ENCODE results near the gene ANAPC10. TPM values are rescaled to one million over a fixed set of nuclear protein-coding genes. Genes with fewer than 3 reads are reported as not detected.

ANAPC10 gene
- total RNA-seq, 3 donors from 2014 or later, result 12.6 to 14.7 (median 13.5) TPM

DNA sequence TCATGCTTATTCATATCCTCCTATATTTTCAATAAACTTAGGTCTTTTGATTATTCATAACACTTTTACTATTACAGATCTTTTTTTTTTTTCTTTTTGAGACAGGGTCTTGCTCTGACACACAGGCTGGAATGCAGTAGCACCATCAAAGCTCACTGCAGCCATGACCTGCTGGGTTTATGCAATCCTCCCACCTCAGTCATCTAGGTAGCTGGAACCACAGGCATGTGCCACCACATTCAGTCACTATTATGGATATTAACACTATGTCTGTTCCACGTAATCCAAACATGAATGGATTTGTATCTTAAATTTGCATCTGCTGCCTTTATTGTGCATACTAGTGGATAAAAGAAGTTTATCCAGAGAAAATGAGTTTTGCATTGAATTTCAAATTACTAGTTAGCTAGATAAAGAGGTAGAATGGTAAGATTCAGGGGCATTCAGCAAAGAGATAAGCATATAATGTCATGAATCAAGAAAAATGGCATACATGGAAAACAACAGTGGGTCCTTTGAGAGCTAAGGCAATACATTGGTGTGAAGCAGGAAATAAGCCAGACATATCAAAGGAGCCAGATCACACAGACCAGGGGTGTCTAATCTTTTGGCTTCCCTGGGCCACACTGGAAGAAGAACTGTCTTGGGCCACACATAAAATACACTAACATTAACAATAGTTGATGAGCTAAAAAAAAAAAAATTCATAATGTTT is 13.9 kb downstream of the ANAPC10 start:
- H3K4me1 ChIP-seq (ENCODE audit: low read depth), result no peaks in the 10 kb centered on the region
- no peaks in the 10 kb centered on the region for H3K36me3 ChIP-seq (ENCODE audit: low read depth)
- no peak for DNase-seq
- no peak overlapping the region for H3K4me3 ChIP-seq
- intact Hi-C loops (cut with DNase I, micrococcal nuclease), result no loop called here
- no peaks in the 10 kb centered on the region for H3K9me3 ChIP-seq
- TF ChIP-seq, protein P1, sequence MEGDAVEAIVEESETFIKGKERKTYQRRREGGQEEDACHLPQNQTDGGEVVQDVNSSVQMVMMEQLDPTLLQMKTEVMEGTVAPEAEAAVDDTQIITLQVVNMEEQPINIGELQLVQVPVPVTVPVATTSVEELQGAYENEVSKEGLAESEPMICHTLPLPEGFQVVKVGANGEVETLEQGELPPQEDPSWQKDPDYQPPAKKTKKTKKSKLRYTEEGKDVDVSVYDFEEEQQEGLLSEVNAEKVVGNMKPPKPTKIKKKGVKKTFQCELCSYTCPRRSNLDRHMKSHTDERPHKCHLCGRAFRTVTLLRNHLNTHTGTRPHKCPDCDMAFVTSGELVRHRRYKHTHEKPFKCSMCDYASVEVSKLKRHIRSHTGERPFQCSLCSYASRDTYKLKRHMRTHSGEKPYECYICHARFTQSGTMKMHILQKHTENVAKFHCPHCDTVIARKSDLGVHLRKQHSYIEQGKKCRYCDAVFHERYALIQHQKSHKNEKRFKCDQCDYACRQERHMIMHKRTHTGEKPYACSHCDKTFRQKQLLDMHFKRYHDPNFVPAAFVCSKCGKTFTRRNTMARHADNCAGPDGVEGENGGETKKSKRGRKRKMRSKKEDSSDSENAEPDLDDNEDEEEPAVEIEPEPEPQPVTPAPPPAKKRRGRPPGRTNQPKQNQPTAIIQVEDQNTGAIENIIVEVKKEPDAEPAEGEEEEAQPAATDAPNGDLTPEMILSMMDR (IDR thresholded peaks at IDR 0.05), result no peak
- no peak for ATAC-seq

DNA sequence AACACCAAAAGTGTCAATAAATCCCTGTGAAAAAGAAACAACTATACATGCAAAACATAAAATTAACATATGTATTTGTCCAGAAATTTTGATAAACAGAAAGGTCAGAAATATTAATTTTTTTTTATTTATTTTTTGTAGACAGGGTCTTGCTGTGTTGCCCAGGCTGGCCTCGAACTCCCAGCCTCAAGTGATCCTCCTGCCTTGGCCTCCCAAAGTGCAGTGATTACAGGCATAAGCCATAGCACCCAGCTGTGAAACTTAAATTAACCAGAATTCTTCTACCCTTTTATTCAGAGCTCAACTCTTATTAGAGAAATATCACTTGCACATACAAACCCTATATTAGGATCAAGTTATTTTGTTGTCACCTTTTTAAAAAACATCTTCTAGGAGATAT is 16.2 kb downstream of the ANAPC10 start:
- intact Hi-C loops (cut with DNase I, micrococcal nuclease), result no loop called here

DNA sequence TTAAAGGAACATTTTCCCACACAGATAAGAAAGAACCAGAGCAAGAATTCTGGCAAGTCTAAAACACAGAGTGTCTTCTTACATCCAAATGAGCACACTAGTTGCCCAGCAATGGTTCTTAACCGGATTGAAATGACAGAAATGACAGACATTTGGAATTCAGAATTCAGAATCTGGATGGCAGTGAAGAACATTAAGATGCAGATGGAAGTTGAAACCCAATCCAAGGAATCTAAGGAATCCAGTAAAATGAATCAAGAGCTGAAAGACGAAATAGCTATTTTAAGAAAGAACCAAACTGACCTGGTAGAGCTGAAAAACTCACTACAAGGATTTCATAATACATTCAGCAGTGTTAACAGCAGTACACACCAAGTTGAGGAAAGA is 21.5 kb downstream of the ANAPC10 start:
- intact Hi-C loops (cut with DNase I, micrococcal nuclease), result no loop called here
- H3K36me3 ChIP-seq (ENCODE audit: low read depth), result no peaks in the 10 kb centered on the region
- no peaks in the 10 kb centered on the region for H3K4me1 ChIP-seq (ENCODE audit: low read depth)
- ATAC-seq, result no peak
- TF ChIP-seq, protein P1 (IDR thresholded peaks at IDR 0.05), result no peak
- H3K4me3 ChIP-seq, result no peak overlapping the region
- peaks cover 2% of the 10 kb centered on the region for H3K9me3 ChIP-seq
- no peak for DNase-seq

More for the DNA sequence above, 16.2 kb downstream of the ANAPC10 start:
- Histone ChIP-seq H3K9me3 (peaks cover 2% of the 10 kb centered on the region), H3K36me3 (ENCODE audit: low read depth) (no peaks in the 10 kb centered on the region), H3K4me3 (no peak overlapping the region), H3K4me1 (ENCODE audit: low read depth) (no peaks in the 10 kb centered on the region)
- no peak for ATAC-seq
- no peak for DNase-seq
- TF ChIP-seq, protein P1 (IDR thresholded peaks at IDR 0.05), result no peak

DNA sequence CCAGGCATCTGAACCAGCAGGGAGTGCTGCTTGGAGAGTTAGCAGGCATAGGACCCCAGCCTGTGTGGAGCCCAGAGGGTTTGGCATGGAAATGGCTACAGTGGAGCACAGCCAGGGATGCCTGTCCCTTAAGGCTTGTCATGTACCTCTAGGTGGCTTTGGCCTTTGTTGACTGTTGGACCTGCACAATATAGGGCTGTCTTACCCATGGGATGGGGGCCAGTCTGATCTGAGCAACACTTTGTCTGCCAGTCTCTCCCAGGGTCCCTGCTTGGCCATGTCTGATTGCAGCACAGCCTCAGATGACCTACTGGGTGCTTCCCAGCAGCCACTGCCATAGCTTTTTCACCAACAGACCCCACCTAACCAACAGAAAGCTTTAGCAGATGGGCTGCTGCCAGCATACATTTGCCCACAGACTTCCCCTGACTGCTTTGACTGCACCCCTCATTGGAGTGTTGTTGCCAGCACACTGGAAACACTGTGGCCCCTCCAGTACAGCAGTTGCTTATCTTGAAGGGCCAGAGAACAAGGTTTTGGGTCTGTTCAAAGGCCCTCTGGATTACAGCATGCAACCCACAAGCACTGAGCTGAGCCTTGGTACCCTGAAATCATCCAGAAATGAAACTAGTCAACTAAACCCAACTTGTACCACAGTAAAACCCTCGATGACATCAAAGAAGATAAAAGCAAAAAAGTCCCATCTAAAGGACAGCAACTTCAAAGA is 22.1 kb downstream of the ANAPC10 start:
- Histone ChIP-seq H3K4me1 (ENCODE audit: low read depth) (no peaks in the 10 kb centered on the region), H3K4me3 (no peak overlapping the region), H3K36me3 (ENCODE audit: low read depth) (no peaks in the 10 kb centered on the region), H3K9me3 (peaks cover 2% of the 10 kb centered on the region)
- ATAC-seq (no peak), DNase-seq (no peak)
- TF ChIP-seq, protein P1 (IDR thresholded peaks at IDR 0.05), result no peak
- intact Hi-C loops (cut with DNase I, micrococcal nuclease), result no loop called here

DNA sequence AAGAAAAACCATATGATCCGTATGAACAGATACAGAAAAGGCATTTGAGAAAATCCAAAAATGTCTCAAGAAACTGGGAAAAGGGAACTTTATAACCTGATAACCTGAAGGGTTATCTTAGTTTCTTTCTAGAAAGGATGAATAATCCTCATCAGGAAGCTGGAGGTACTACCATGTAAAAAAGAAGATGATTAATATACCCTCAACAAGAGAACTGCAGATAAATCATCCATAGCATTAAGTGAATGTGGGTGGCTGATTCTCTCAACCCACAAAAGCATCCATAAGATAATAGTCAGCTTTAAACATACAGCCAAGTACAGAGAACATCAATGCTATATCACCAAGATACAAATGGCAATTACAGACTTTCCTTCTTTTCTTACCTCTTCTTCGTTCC is 26.4 kb downstream of the ANAPC10 start:
- Histone ChIP-seq H3K36me3 (ENCODE audit: low read depth) (no peaks in the 10 kb centered on the region), H3K4me3 (no peak overlapping the region), H3K4me1 (ENCODE audit: low read depth) (no peaks in the 10 kb centered on the region), H3K9me3 (no peaks in the 10 kb centered on the region)
- DNase-seq, result no peak
- TF ChIP-seq, protein P1 (IDR thresholded peaks at IDR 0.05), result no peak
- intact Hi-C loops (cut with DNase I, micrococcal nuclease), result no loop called here
- ATAC-seq, result no peak

Measured in mucosa of descending colon (tissue), 3 donors.